GM12801 (cell line): ENCODE results near the gene C1QL4.

Experiments used
- CTCF ChIP-seq: IDR thresholded peaks from one replicate; pipeline ENCODE4 v1.5.1; 2011; ENCODE audit warnings: control low read depth; ENCODE audit not compliant: insufficient read length; ENCODE audit errors: extremely low read depth

Gene C1QL4

GRCh38 chr12:49341777-49342065 lies 4.7 kb upstream of the C1QL4 start:
- TF ChIP-seq CTCF, result no peak

GRCh38 chr12:49340971-49341776 lies 4.2 kb upstream of the C1QL4 start:
- no peak for TF ChIP-seq CTCF

GRCh38 chr12:49340095-49340870 lies 3.3 kb upstream of the C1QL4 start:
- TF ChIP-seq CTCF, result no peak

GRCh38 chr12:49339464-49339861 lies 2.5 kb upstream of the C1QL4 start:
- no peak for TF ChIP-seq CTCF

- no peak for TF ChIP-seq CTCF
These were observed 2.0 kb upstream of the C1QL4 start for GRCh38 chr12:49338830-49339463.

GRCh38 chr12:49335955-49336644 lies 888 bp downstream of the C1QL4 start:
- no peak for TF ChIP-seq CTCF
